Measurements from ENCODE around the gene RARS1. TPM values are rescaled to one million over a fixed set of nuclear protein-coding genes. Genes with fewer than 3 reads are reported as not detected.

RARS1 gene
- total and polyA plus RNA-seq, 2 experiments from 2014 or later: 75.1 to 129 TPM

GRCh38 chr5:168550656-168551055, 64.4 kb downstream of the RARS1 start:
- Mint-ChIP-seq H3K9me3 (no peaks in the 10 kb centered on the region), H3K36me3 (ENCODE audit: low read depth) (peaks cover 32% of the 10 kb centered on the region; the same call in 2 of the 3 replicates), H3K27ac (no peak overlapping the region), H3K27me3 (ENCODE audit: insufficient read depth, low read depth, poor library complexity) (peaks cover 4% of the 10 kb centered on the region), H3K4me3 (no peak overlapping the region), H3K4me1 (no peaks in the 10 kb centered on the region; the same call in 2 of the 3 replicates)
- ATAC-seq (no peak), DNase-seq (ENCODE audit: low spot score) (no peak)
- Histone ChIP-seq H3K4me3 (no peak overlapping the region), H3K9me2 (ENCODE audit: insufficient read depth) (no peaks in the 10 kb centered on the region), H3K36me3 (ENCODE audit: insufficient read depth) (peaks cover 8% of the 10 kb centered on the region; the same call in 1 of the 2 replicates), H2AFZ (no peak overlapping the region), H3K27ac (ENCODE audit: low read depth) (no peak overlapping the region), H3K4me2 (no peak overlapping the region), H3F3A (replicated peaks; ENCODE audit: low read depth) (no peaks in the 10 kb centered on the region), H4K20me1 (replicated peaks; ENCODE audit: insufficient read depth) (peaks cover 12% of the 10 kb centered on the region), H3K4me1 (ENCODE audit: insufficient read depth) (no peaks in the 10 kb centered on the region), H3K27me3 (ENCODE audit: insufficient read depth) (no peaks in the 10 kb centered on the region), H3K79me2 (replicated peaks; ENCODE audit: insufficient read depth) (peaks cover 25% of the 10 kb centered on the region; the same call in 1 of the 2 replicates)
- no peak for TF ChIP-seq ZNF331 (CRISPR knock-in tag; IDR thresholded peaks at IDR 0.05; ENCODE audit: low read depth)
- no peak for TF ChIP-seq JUNB (IDR thresholded peaks at IDR 0.05; ENCODE audit: unreplicated experiment)
- no peak for TF ChIP-seq CTCF (conservative IDR thresholded peaks at IDR 0.05; ENCODE audit: low read depth in 2 of 2)
- no peak for TF ChIP-seq CREB1 (CRISPR knock-in tag; IDR thresholded peaks at IDR 0.05; ENCODE audit: low read depth)
- no peak for TF ChIP-seq REST (IDR thresholded peaks at IDR 0.05; ENCODE audit: unreplicated experiment)

GRCh38 chr5:168552146-168552545, 65.9 kb downstream of the RARS1 start:
- Histone ChIP-seq H3K36me3 (ENCODE audit: insufficient read depth) (peaks cover 8% of the 10 kb centered on the region; the same call in 1 of the 2 replicates), H3K27me3 (ENCODE audit: insufficient read depth) (no peaks in the 10 kb centered on the region), H3K79me2 (replicated peaks; ENCODE audit: insufficient read depth) (peaks cover 25% of the 10 kb centered on the region; the same call in 1 of the 2 replicates), H4K20me1 (replicated peaks; ENCODE audit: insufficient read depth) (peaks cover 16% of the 10 kb centered on the region), H3F3A (replicated peaks; ENCODE audit: low read depth) (no peaks in the 10 kb centered on the region), H3K4me2 (no peak overlapping the region), H3K4me3 (no peak overlapping the region), H3K27ac (ENCODE audit: low read depth) (no peak overlapping the region), H3K9me2 (ENCODE audit: insufficient read depth) (no peaks in the 10 kb centered on the region), H2AFZ (no peak overlapping the region), H3K4me1 (ENCODE audit: insufficient read depth) (no peaks in the 10 kb centered on the region)
- no peak for TF ChIP-seq EZH2phosphoT487 (IDR thresholded peaks at IDR 0.05; ENCODE audit: unreplicated experiment)
- ATAC-seq: no peak
- Mint-ChIP-seq H3K9me3 (no peaks in the 10 kb centered on the region), H3K36me3 (ENCODE audit: low read depth) (peaks cover 46% of the 10 kb centered on the region; the same call in 2 of the 3 replicates), H3K27ac (no peak overlapping the region), H3K4me1 (no peaks in the 10 kb centered on the region; the same call in 2 of the 3 replicates), H3K27me3 (ENCODE audit: insufficient read depth, low read depth, poor library complexity) (peaks cover 4% of the 10 kb centered on the region), H3K4me3 (no peak overlapping the region)
- no peak for DNase-seq (ENCODE audit: low spot score)
